ENCODE results near the gene SRRM3.

GRCh38 chr7:76269895-76270294 is 68.2 kb downstream of the SRRM3 start:
- TF ChIP-seq POLR2A (IDR thresholded peaks at IDR 0.05) = no peak
- no peak for TF ChIP-seq CTCF (IDR thresholded peaks at IDR 0.05)

Data from heart left ventricle (tissue), 13 donors.